NCI-H1694 treated with DMSO at 0.1 percent for 48 hours (cell line): Measurements from ENCODE around the gene UBE3D.

ENCODE experiments used
- DNase-seq: peaks from one replicate; lab custom pipeline; 2025; lab: John Stamatoyannopoulos, UW

UBE3D gene, protein sequence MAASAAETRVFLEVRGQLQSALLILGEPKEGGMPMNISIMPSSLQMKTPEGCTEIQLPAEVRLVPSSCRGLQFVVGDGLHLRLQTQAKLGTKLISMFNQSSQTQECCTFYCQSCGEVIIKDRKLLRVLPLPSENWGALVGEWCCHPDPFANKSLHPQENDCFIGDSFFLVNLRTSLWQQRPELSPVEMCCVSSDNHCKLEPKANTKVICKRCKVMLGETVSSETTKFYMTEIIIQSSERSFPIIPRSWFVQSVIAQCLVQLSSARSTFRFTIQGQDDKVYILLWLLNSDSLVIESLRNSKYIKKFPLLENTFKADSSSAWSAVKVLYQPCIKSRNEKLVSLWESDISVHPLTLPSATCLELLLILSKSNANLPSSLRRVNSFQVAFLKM

DNA sequence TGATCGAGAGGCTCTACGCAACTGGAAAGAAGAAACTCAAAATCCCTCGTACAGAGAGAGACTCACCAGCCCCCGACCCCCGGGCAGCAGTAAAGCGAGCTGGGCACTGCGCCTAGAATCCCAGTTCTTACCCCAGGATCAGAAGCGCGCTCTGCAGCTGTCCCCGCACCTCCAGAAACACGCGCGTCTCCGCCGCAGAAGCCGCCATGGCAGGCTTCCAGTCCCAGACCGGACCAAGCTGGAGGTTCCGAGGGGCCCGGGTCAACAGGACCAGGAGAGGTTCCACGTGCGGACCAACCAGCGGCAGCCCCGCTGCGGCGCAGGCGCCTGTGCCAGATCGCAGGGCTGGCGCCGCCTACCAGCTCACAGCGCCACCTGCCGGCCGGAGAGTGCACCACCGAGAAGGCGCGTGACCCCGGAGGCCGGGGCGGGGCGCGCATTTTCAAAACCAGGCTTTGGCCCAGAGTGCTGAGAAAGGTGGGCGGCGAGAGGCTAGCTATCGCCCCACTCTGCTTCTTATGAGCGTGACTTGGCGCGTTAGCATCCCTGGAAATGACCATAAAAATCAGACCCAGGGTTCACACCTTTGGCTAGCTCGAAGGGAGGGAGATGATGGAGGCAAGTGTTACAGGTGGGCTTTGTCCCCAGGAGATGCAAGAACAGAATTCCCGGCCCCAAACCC, at the start of gene UBE3D:
TSS of gene UBE3D (minus strand) at position 331 of the 682 bp plus-strand sequence. CDS start at position 208, 123 bp downstream.
- DNase-seq: peak; percentile 54

DNA sequence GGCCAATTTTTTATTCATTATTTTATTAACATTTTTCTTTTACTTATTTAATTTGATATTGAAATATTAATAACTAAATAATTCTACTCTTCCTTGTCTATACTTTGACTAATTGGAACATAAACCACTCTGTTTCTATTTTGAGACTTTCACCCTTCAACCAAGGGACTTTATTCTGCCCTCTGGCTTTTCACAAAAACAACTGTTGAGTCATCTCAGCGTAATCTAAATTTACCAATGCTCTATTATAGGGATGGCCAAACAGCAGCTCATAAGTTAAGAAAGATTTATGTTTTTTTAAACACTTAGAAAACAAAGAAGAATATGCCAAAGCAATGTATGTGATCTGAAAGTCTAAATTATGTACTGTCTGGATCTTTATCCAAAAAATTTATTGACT, 48.5 kb upstream of the UBE3D start:
- no peak for DNase-seq

DNA sequence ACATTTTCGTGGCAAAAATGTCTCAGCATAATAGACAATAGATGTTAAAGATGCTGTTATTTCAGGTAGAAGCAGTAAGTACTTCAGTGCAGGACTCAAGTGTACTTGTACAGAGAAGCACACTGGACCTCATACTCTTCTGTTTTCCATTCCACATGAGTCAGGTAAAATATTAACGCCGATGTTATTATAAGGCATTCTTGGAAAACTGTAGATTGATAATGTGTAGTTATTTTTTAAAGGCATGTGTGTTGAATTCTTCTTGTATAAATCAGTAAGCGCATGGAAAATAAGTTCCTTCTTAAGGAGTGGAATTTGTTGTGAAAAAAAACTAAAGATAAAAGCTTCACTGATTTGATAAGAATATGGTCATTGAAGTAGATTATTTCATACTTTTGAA, 47.6 kb upstream of the UBE3D start:
- no peak for DNase-seq

DNA sequence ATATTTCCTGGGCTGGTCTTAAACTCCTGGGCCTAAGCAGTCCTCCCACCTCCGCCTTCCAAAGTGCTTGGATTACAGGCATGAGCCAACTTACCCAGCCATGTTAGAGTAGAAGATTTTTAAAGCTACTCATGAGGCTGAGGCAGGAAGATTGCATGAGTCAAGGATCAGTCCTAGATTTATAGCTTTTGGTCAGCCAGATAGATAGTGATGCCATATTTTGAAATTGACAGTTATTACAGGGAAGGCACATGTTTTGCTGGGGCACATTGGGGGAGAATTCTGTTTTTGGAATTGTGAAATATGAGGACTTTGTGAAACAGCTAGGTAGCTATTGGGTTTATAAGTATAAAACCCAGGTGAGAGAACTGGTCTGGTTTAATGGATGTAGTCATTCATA, 42.7 kb upstream of the UBE3D start:
- DNase-seq: no peak

DNA sequence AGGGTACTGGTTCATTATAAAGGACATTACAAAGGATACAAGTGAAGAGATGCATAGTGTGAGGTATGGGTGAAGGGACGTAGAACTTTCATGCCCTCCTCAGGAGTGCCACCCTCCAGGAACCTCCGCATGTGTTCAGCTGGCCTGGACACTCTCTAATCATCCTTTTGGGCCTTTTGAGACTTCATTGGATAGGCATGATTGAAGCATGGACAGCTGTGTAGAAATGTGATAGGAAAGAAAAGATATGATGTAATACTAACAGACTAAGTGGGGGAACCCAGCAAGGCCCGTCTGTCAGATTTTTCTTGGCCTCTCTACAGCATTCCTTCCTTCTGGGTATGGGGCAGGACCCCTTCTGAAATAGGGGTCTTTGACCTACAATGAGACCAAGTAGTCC, 32.9 kb upstream of the UBE3D start:
- no peak for DNase-seq

DNA sequence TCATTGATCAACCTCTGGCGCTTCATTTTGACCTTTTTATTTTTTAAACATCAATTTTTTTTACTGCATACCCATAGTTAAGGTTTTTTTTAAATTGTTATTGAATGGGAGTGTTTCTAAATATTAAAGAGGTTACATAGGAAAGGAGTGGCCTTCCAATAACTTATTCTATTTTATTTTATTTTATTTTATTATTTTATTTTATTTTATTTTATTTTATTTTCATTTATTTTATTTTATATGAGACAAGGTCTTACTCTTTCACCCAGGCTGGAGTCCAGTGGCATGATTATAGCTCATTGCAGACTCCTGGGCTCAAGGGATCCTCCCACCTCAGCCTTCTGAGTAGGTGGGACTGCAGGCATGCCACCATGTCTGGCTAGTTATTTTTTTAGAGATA, 32.0 kb upstream of the UBE3D start:
- no peak for DNase-seq

DNA sequence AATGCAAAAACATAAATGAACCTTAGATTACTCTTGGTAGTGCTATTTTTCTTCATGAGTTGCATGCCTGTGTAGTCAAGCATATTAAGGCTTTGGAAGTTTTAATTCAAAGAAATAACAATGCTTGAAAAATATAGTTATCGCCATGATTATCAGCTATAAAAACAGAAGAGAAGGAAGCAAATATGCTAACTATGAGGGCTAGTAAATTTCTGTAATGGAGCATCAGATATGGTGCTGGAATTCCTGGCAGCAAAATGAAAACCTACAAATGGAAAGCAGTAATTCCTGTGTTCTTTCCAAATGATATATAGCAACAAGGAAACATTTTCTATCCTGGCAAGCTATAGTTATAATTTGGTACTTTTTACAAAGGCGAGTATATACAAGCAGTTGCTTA, 31.6 kb upstream of the UBE3D start:
- DNase-seq: no peak

DNA sequence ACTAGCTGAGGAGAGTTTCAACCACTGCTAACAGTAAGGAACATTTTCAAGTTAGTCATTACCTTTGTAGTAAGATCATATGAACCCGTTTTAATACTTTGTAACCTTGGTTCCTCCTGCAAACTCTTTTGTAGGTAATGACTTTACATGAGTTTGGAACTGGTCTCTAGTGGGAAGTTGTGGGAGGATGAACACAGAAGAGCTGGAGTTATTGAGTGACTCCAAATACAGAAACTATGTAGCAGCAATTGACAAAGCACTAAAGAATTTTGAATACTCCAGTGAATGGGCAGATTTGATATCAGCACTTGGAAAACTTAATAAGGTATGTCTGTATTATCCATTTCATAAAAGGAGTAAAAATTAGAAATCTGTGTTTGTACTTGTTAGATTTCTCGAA, 31.1 kb upstream of the UBE3D start:
- no peak for DNase-seq

DNA sequence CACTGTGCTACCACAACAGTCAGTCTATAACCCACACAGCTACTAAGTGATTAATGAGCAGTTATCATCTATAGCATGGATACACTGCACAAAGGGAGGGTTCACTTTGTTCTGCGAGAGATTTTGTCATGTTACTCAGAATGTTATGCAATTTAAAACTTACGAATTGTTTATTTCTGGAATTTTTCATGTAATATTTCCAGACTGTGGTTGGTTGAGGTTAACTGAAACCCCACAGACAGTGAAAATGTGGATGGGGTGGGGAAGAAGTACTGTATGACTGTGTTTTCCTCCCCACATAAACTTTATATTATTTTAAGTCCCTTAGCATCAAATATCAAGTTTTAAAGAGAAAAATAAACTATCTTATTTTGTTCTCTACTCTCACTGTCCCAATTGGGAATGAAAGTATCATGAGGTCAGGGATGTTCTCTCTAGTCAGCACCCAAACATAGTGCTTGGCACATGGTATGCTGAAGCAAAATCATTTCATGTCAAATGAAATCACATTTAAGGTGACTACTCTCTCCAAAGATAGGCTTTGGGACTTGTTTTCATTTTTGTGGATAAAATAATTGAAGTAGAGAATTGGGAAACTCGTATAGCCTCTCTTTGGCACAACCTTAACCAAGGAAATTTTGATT, 27.2 kb upstream of the UBE3D start:
- DNase-seq: no peak

DNA sequence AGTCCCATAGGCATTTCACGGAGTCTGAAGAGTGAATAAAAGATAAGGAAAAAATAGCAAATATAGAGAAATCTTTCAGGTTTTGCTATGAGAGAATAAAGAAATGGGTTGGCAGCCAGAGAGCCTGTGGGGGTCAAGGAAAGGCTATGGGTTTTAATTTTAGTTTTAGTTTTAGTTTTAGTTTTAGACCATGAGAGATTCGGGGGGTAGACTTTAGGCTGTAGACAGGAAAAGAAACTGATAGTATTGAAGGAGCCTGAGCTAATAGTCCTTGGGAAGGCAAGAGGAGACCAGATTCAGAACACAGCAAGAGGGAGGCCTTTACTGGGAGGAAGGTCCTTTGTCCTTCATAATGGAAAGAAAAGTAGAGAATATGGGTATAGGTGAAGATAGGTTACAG, 21.1 kb upstream of the UBE3D start:
- no peak for DNase-seq

DNA sequence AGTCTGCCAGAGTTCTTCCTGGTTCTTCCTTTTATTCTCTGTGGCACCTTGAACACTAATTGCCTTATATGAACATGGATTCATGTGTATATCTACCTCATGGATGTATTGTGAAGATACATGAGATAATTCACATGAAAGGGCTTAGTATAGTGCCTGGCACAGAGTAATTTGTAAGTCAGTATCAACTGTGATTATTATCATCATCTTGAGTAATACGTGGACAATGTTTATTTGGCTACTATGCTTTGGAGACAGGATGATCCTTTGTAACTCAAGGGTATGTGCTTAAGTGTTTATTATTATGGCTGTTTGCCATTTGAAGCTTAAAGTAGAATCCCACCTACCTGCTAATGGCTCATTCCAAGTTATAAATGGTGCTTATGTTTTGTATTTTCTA, 17.8 kb upstream of the UBE3D start:
- DNase-seq: no peak

DNA sequence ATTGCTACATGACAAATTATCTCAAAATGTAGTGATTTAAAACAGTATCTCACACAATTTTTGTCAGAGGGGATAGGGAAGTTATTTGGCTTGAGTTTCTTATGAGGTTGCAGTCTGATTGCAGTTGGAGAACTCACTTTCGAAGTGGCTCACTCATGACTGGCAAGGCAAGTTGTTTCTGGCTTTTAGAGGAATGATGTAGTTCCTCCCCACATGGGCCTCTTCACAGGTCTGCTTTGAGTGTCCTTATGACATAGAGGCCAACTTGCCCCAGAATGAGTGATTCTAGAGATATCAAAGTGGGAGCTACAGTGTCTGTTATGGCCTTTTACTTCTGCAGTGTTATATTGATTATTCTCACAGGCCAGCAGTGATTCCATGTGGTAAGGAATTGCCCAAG, 8.0 kb upstream of the UBE3D start:
- DNase-seq: no peak

DNA sequence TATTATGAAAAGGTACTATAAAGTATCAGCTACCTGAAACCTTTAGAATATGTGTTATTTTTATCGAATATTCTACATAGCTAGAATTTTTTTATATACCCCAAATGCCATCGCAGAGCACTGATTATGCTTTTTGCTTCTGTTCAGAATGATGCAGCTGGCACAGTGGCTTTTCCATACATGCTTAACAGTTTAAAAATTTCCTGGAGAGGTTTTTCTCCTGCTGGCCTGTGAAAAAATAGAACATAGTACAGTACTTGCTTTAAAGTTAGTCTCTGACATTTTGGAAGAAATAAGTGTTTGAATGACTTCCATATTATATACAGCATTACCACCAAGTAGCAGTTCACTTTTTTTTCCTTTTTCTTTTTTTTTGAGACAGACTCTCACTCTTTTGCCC, 7.1 kb upstream of the UBE3D start:
- no peak for DNase-seq

DNA sequence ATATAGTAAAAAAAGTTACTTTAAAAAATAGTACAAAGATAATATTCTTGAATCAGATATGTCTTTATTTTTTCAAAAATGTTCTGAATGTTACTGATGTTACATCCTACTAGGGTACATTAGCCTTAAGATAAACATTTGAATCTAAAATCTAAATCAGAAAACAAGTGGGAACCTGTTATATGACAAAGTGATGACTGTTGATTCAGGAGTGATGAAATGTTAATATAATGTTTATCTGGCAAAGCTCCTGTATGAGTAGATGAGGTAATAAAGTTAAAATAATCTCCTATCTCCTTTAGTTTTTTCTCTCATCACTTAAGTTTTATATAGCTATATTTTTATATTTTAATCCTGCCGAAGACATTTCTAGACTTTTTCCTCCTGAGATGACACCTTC, 6.1 kb upstream of the UBE3D start:
- no peak for DNase-seq

DNA sequence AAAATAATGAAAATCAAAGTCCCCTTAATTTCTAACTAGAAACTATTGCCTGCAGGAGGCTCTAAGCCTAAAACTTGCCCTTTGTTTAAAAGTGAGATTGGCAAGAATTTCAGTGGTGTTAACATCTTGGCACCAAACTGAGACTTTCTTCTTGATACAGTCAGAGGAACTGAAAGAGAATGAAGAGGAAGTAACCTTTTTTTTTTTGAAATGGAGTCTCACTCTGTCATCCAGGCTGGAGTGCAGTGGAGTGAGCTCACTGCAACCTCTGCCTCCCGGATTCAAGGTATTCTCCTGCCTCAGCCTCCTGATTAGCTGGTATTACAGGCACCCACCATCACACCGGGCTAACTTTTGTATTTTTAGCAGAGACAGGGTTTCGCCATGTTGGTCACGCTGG, 5.4 kb upstream of the UBE3D start:
- no peak for DNase-seq

DNA sequence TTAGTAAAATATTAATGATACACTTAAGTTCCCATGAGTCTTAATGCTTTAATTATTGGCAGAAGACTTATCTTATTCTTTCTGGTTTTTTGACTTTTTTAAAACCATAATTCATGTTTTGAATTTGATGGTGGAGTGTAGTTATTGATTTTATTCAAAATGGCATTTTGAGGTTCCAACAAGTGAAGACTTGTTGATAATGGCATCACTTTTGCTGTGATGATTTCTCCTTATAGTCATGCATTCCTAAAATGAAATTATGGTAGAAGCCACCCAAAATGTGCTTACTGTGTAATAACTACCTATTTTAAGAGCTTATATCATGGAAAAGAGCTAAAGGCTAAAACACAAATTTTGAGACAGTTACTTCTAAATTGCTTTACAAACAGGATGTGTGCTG, 4.0 kb upstream of the UBE3D start:
- DNase-seq: no peak

DNA sequence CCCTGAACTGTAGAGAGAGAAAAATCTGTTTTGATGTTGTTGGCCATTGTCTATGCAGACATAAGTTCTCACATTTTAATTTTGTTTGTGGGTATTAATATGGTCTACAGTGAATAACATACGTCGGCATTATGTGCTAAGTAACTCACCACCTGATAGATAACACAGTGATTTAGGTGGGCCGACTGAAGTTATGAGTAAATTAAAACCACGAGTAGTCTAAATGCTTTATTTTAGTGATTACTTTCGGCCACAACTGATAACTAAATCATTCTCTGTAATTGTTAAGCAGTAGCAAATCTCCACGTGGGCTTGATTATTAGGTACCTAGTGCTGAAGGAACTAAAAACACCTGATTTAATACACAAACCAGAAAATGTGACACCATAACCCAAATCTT, 3.0 kb upstream of the UBE3D start:
- DNase-seq: no peak

DNA sequence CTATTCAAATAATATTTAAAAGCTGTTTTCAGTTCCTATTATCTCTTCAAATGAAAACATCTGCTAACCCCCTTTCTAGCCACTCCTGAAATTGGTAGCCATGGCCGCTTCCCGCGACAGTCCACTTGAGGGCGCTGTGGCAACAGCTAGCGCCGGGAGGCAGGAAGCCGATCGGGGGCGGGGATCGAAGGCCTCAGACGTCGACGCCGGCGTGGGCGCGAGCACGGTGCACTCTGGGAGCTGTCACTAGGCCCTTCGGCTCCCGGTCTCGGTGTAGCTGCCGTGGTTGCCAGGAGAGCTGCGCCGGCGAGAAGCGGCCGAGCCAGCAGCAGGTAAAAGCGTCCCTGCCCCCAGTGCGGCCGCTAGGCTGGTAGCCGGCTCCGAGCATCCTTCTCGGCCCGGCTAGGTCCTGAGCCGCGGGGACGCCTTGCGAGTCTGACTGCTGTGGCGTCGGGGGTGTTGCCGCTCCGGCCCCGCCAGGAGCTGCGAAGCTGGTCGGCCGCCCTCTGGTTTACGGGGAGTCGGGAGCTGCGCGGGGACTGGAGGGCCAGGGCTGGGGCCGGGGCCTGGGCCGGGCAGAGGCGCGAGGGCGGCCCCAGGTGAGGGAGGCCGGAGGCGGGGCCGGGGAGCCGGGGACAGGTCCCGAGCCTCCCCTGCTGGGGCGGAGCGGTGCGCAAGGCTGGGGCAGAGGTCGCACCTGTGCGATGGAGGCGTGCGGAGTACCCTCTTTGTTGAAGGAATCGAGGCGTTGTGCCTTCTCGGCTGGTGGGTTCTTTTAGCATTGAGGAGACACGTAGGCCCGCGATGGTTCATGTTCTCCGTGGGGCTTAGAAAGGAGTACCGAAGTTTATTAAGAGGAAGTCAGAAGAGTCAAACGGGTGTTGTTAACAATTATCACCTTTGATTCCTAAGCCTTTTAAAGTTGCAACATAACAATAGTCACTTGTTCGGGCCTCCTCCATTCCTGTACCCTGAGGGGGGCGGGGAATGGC, 2.1 kb upstream of the UBE3D start, which contains the start of gene DOP1A:
TSS of gene DOP1A (plus strand) at position 224 of the 992 bp plus-strand sequence. CDS start 29,307 bp downstream, outside the sequence.
- peak; percentile 81 for DNase-seq

DNA sequence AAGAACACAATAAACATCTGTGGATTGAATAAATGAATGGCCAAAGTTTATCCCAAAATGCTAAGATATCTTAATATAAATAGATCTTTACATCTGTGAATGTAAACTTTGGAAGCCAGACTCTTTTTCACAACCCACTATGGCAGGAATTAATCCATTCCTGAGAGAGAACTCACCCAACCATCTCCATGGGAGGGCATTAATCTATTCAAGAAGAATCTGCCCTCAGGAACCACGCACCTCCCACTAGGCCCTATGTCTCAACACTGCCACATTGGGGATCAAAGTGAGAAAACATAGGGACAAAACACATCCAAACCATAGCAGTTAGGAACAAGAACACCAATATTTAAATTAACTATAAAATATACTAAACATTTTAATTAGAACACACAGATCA, 3.4 kb downstream of the UBE3D start:
- no peak for DNase-seq

DNA sequence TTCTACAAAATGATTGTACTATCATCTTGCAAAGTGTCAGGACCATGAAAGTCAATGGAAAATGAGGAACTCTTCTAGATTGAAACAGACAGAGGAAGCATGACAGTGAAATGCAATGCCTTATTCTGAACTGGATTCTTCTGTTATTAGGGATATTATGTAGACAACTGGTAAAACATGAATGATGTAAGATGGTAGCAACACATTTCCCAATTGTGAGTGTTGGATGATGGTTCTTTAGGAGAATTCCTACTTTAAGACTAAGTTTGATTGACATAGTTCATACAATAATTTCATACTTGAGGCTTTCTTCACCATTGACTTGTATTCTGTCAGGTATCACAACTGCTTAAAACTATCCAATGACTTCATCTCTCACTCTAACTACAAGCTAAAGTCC, 4.5 kb downstream of the UBE3D start:
- DNase-seq: no peak

DNA sequence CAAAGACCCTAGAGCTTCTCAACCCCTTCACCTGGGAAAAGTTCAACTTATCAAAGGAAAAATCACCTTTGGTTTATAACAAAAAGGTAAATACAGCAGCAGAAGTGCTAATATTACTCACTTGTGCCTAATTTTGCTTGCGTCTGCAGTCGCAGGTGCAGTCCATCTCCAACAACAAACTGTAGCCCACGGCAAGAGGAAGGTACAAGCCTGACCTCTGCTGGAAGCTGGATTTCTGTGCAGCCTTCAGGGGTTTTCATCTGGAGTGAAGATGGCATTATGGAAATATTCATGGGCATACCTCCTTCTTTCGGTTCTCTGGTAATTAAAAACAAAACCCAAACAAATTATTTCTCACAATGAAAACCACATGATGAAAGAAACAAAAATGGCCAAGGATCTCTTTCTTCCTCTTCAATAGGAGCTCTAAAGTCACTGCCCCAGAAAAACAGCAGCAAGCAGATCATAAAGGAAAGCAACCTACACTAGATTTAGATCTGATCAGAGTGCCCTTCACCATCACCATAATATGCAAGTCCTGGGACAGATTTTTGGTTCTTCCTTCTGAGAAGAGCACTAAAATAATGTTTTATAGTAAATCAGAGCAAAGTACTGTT, 7.8 kb downstream of the UBE3D start:
- peak; percentile 2 for DNase-seq
